Natural killer cell (primary cell): ENCODE measurements around the gene CIITA. TPM values are rescaled to one million over a fixed set of nuclear protein-coding genes. Genes with fewer than 3 reads are reported as not detected.
A peak's percentile ranks its signal among the peaks of the same experiment; 100 is the strongest.

Experiments
- ATAC-seq, 3 donors: fragments of 150-1000 bp in 2 of 3; fragments of 200-7000 bp in 1 of 3; cut with Tn5 transposase; 1 replicate in 1 of 3; 2 replicates in 2 of 3; pipeline ENCODE4 v1.10.0; 2021; ENCODE audit warnings: mild to moderate bottlenecking in 2 of 3, moderate library complexity in 2 of 3
- DNase-seq, 2 donors: peaks; one replicate each; pipeline versions ENCODE4 v3.0.0 to v3.0.0-alpha.2; 2013 to 2021; ENCODE audit warnings: mixed read lengths in 1 of 2
- H3K27ac ChIP-seq: one replicate; pipeline ENCODE4 v1.5.1; 2013; ENCODE audit warnings: mild to moderate bottlenecking, low read length
- H3K27me3 ChIP-seq: one replicate; pipeline ENCODE4 v1.6.1; 2013; ENCODE audit warnings: low read length; ENCODE audit not compliant: control insufficient read depth, insufficient read depth
- H3K36me3 ChIP-seq: one replicate; pipeline ENCODE4 v1.6.1; 2013; ENCODE audit warnings: low read length; ENCODE audit not compliant: control insufficient read depth, insufficient read depth
- H3K4me1 ChIP-seq: one replicate; pipeline ENCODE4 v1.6.1; 2013; ENCODE audit warnings: low read length; ENCODE audit not compliant: control insufficient read depth, insufficient read depth
- H3K4me3 ChIP-seq: one replicate; pipeline ENCODE4 v1.5.1; 2013; ENCODE audit warnings: low read length
- H3K9me3 ChIP-seq: one replicate; pipeline ENCODE4 v1.6.1; 2013; ENCODE audit warnings: low read length; ENCODE audit not compliant: control insufficient read depth, insufficient read depth
- H3K27ac Mint-ChIP-seq, 2 donors: one replicate each; pipeline ENCODE4 v1.8.0; 2022; ENCODE audit warnings: mild to moderate bottlenecking in 2 of 2, mixed read lengths in 2 of 2, moderate library complexity in 1 of 2
- H3K27me3 Mint-ChIP-seq, 2 donors: one replicate each; pipeline ENCODE4 v1.8.0; 2022; ENCODE audit warnings: low read depth in 2 of 2, mixed read lengths in 2 of 2
- H3K36me3 Mint-ChIP-seq: one replicate; pipeline ENCODE4 v1.8.0; 2022; ENCODE audit warnings: mixed read lengths
- H3K4me1 Mint-ChIP-seq, 2 donors: one replicate each; pipeline ENCODE4 v1.8.0; 2022; ENCODE audit warnings: mixed read lengths in 2 of 2
- H3K4me3 Mint-ChIP-seq: one replicate; pipeline ENCODE4 v1.8.0; 2022; ENCODE audit warnings: mild to moderate bottlenecking, moderate library complexity, mixed read lengths
- H3K9me3 Mint-ChIP-seq, 2 donors: one replicate each; pipeline ENCODE4 v1.8.0; 2022; ENCODE audit warnings: mixed read lengths in 2 of 2
- WGBS: methylation state at CpG from one replicate; pipeline ENCODE4 v1.1.7; 2013; ENCODE audit warnings: missing lambda C conversion rate; ENCODE audit not compliant: insufficient coverage; 5-methylcytosine and 5-hydroxymethylcytosine counted together
- intact Hi-C: fragments of 100-400 bp; cut with micrococcal nuclease; formaldehyde crosslinking; loops from one replicate; pipeline ENCODE4 v1.14.2; 2022
- total RNA-seq, 4 donors: library from RNA; stranded (reverse); fragments of 120-200 nt in 1 of 4; gene quantifications; one replicate each; pipeline versions ENCODE4 v1.2.3 to v1.2.4, GENCODE V29; 2013 to 2022
- TF ChIP-seq, protein P1 (sequence below): fragments of 200-600 bp; IDR thresholded peaks from one replicate; pipeline ENCODE4 v1.8.0; 2022; ENCODE audit warnings: antibody characterized with exemption

The CIITA gene
- total RNA-seq, 3 donors from 2014 or later (not counting 1 experiment from before 2014, with no cell fraction given), result 11.5 to 17.7 (median 14.4) TPM

- Histone ChIP-seq H3K4me3 (peak overlapping the region; percentile 19), H3K9me3 (no peaks in the 10 kb centered on the region), H3K27me3 (no peaks in the 10 kb centered on the region), H3K36me3 (no peaks in the 10 kb centered on the region), H3K27ac (peak overlapping the region; percentile 79), H3K4me1 (peaks cover 77% of the 10 kb centered on the region)
- intact Hi-C loops, result loop anchor here (5.0 to 10.0 kb wide), 2 partner anchors 109 to 358 kb away; no protein-coding TSS in a partner anchor
- whole genome bisulfite sequencing, result 67% methylated on average over 1 of the region's 2 CpGs
- DNase-seq, result peak in 1 of 2 donors; percentile 36
- H3K9me3 Mint-ChIP-seq, result no peaks in the 10 kb centered on the region
- H3K4me3 Mint-ChIP-seq, result peak overlapping the region; percentile 97
- no peaks in the 10 kb centered on the region for H3K36me3 Mint-ChIP-seq
- peak; percentile 28 to 65 (median 39) for ATAC-seq
- H3K27ac Mint-ChIP-seq, result peak overlapping the region; percentile 83 to 89
- H3K4me1 Mint-ChIP-seq, result peaks cover 58 to 67% of the 10 kb centered on the region in 2 donors
- TF ChIP-seq, protein P1, sequence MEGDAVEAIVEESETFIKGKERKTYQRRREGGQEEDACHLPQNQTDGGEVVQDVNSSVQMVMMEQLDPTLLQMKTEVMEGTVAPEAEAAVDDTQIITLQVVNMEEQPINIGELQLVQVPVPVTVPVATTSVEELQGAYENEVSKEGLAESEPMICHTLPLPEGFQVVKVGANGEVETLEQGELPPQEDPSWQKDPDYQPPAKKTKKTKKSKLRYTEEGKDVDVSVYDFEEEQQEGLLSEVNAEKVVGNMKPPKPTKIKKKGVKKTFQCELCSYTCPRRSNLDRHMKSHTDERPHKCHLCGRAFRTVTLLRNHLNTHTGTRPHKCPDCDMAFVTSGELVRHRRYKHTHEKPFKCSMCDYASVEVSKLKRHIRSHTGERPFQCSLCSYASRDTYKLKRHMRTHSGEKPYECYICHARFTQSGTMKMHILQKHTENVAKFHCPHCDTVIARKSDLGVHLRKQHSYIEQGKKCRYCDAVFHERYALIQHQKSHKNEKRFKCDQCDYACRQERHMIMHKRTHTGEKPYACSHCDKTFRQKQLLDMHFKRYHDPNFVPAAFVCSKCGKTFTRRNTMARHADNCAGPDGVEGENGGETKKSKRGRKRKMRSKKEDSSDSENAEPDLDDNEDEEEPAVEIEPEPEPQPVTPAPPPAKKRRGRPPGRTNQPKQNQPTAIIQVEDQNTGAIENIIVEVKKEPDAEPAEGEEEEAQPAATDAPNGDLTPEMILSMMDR, result no peak
- H3K27me3 Mint-ChIP-seq, result peaks cover 0 to 13% of the 10 kb centered on the region in 2 donors
Measured at GRCh38 chr16:10876315-10876714, 687 bp upstream of the CIITA start.

DNA sequence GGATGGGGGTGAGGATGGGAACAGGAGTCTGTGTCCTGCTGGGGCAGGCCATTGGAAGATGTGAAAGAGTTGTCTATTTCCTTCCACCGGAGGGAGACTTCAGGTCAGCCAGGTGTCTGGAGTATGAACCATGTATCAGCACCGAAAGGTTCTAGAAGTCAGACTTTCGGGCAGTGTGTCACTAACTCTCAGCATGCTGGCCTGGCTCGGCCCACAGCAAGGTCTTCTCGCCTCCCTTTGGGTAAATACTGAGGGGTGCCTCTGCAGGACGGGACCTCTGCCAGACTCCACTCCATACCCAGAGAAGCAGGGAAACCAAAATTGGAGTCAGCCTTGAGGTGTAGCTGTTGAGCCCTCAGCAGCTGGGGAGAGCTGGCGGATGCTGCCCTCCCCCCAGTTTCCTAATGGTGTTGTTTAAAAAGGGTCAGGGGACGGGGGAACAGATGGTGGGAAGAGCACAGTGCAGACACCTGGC lies 507 bp downstream of the CIITA start:
- TF ChIP-seq, protein P1, result no peak
- Histone ChIP-seq H3K36me3 (no peaks in the 10 kb centered on the region), H3K4me1 (peaks cover 72% of the 10 kb centered on the region), H3K4me3 (peak overlapping the region; percentile 84), H3K27ac (peak overlapping the region; percentile 79), H3K27me3 (no peaks in the 10 kb centered on the region), H3K9me3 (no peaks in the 10 kb centered on the region)
- intact Hi-C loops, result loop anchor here (5.0 to 10.0 kb wide), 2 partner anchors 110 to 357 kb away; no protein-coding TSS in a partner anchor
- peak in 1 of 2 donors; percentile 30 for DNase-seq
- Mint-ChIP-seq H3K4me1 (peaks cover 57 to 65% of the 10 kb centered on the region in 2 donors), H3K27ac (peak overlapping the region; percentile 83 to 89), H3K9me3 (no peaks in the 10 kb centered on the region), H3K36me3 (no peaks in the 10 kb centered on the region), H3K27me3 (peaks cover 0 to 10% of the 10 kb centered on the region in 2 donors), H3K4me3 (peak overlapping the region; percentile 97)
- ATAC-seq, result no peak
- WGBS, result 9% methylated on average over 7 of the region's 8 CpGs

- Mint-ChIP-seq H3K36me3 (no peaks in the 10 kb centered on the region), H3K4me1 (peaks cover 57 to 62% of the 10 kb centered on the region in 2 donors)
- no peak for ATAC-seq
Measured at GRCh38 chr16:10878328-10878643, 1.3 kb downstream of the CIITA start.

More at GRCh38 chr16:10878328-10878643, 1.3 kb downstream of the CIITA start:
- Histone ChIP-seq H3K27me3 (no peaks in the 10 kb centered on the region), H3K4me3 (peak overlapping the region; percentile 84), H3K27ac (peak overlapping the region; percentile 34), H3K4me1 (peaks cover 78% of the 10 kb centered on the region), H3K36me3 (no peaks in the 10 kb centered on the region), H3K9me3 (no peaks in the 10 kb centered on the region)
- no peak for DNase-seq
- peak overlapping the region in 1 of 2 donors; percentile 89 for H3K27ac Mint-ChIP-seq
- H3K27me3 Mint-ChIP-seq, result peaks cover 0 to 3% of the 10 kb centered on the region in 2 donors
- H3K9me3 Mint-ChIP-seq, result no peaks in the 10 kb centered on the region
- TF ChIP-seq, protein P1, result no peak
- 5% methylated on average over 4 of the region's 4 CpGs for WGBS
- intact Hi-C loops, result loop anchor here (5.0 to 10.0 kb wide), 2 partner anchors 111 to 357 kb away; no protein-coding TSS in a partner anchor
- H3K4me3 Mint-ChIP-seq, result peak overlapping the region; percentile 97
